ENCODE results near the gene CBX6. TPM values are rescaled to one million over a fixed set of nuclear protein-coding genes. Genes with fewer than 3 reads are reported as not detected.

Gene CBX6
- total and polyA plus RNA-seq, 9 of the 15 experiments (the other 6 are each of a cell fraction or from before 2014, with no cell fraction given): 0.75 to 31.6 (median 8.0) TPM

DNA sequence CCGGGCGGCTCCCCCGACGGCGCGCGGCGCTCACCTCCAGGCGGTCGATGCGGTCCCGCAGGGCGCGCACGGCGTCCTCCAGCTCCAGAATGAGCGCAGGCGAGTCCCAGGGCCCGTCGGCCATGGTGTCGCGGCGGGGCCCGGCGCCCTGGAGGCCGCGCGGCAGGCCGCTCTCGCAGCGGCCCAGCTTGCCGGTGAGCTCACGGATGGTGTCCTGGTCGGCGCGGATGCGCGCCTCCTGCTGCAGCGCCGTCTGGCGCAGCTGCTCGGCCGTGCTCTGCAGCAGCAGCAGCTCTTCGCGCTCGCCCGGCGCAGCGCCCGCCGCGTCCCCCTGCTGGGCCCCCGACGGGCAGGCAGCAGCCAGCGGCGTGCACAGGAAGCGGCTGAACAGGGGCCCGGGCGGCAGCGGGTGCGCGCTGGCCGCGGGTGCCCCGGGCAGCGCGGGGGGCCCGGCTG lies 28.8 kb downstream of the CBX6 start (continued):
- TF ChIP-seq, protein P1, sequence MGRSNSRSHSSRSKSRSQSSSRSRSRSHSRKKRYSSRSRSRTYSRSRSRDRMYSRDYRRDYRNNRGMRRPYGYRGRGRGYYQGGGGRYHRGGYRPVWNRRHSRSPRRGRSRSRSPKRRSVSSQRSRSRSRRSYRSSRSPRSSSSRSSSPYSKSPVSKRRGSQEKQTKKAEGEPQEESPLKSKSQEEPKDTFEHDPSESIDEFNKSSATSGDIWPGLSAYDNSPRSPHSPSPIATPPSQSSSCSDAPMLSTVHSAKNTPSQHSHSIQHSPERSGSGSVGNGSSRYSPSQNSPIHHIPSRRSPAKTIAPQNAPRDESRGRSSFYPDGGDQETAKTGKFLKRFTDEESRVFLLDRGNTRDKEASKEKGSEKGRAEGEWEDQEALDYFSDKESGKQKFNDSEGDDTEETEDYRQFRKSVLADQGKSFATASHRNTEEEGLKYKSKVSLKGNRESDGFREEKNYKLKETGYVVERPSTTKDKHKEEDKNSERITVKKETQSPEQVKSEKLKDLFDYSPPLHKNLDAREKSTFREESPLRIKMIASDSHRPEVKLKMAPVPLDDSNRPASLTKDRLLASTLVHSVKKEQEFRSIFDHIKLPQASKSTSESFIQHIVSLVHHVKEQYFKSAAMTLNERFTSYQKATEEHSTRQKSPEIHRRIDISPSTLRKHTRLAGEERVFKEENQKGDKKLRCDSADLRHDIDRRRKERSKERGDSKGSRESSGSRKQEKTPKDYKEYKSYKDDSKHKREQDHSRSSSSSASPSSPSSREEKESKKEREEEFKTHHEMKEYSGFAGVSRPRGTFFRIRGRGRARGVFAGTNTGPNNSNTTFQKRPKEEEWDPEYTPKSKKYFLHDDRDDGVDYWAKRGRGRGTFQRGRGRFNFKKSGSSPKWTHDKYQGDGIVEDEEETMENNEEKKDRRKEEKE (IDR thresholded peaks at IDR 0.05; ENCODE audit: borderline replicate concordance in 1 of 2, control insufficient read depth in 1 of 2, low read depth in 2 of 2, low read length in 1 of 2): 0 out of 4 replicates have a peak, but pooled peaks of 1 of the 2 experiments have one; percentile 20
- TF ChIP-seq EHMT2 (IDR thresholded peaks at IDR 0.05) (no peak), NR2F6 (CRISPR knock-in tag; IDR thresholded peaks at IDR 0.05) (no peak), MXI1 (IDR thresholded peaks at IDR 0.05; ENCODE audit: low read depth, low read length) (no peak), ZNF316 (IDR thresholded peaks at IDR 0.05) (no peak), ERF (CRISPR knock-in tag; IDR thresholded peaks at IDR 0.05) (no peak), SRSF3 (IDR thresholded peaks at IDR 0.05; ENCODE audit: insufficient read depth, low read length) (no peak), SETDB1 (IDR thresholded peaks at IDR 0.05; ENCODE audit: low read length) (no peak), TOE1 (IDR thresholded peaks at IDR 0.05; ENCODE audit: borderline replicate concordance) (no peak), TOE1 (CRISPR knock-in tag; IDR thresholded peaks at IDR 0.05; ENCODE audit: borderline replicate concordance, low read depth) (no peak), ZFP1 (CRISPR knock-in tag; IDR thresholded peaks at IDR 0.05) (no peak), NR1H2 (CRISPR knock-in tag; IDR thresholded peaks at IDR 0.05) (no peak), BDP1 (IDR thresholded peaks at IDR 0.05; ENCODE audit: insufficient read depth, insufficient read length) (no peak)
- TF ChIP-seq, protein P2, sequence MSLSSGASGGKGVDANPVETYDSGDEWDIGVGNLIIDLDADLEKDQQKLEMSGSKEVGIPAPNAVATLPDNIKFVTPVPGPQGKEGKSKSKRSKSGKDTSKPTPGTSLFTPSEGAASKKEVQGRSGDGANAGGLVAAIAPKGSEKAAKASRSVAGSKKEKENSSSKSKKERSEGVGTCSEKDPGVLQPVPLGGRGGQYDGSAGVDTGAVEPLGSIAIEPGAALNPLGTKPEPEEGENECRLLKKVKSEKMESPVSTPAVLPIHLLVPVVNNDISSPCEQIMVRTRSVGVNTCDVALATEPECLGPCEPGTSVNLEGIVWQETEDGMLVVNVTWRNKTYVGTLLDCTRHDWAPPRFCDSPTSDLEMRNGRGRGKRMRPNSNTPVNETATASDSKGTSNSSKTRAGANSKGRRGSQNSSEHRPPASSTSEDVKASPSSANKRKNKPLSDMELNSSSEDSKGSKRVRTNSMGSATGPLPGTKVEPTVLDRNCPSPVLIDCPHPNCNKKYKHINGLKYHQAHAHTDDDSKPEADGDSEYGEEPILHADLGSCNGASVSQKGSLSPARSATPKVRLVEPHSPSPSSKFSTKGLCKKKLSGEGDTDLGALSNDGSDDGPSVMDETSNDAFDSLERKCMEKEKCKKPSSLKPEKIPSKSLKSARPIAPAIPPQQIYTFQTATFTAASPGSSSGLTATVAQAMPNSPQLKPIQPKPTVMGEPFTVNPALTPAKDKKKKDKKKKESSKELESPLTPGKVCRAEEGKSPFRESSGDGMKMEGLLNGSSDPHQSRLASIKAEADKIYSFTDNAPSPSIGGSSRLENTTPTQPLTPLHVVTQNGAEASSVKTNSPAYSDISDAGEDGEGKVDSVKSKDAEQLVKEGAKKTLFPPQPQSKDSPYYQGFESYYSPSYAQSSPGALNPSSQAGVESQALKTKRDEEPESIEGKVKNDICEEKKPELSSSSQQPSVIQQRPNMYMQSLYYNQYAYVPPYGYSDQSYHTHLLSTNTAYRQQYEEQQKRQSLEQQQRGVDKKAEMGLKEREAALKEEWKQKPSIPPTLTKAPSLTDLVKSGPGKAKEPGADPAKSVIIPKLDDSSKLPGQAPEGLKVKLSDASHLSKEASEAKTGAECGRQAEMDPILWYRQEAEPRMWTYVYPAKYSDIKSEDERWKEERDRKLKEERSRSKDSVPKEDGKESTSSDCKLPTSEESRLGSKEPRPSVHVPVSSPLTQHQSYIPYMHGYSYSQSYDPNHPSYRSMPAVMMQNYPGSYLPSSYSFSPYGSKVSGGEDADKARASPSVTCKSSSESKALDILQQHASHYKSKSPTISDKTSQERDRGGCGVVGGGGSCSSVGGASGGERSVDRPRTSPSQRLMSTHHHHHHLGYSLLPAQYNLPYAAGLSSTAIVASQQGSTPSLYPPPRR (CRISPR knock-in tag; IDR thresholded peaks at IDR 0.05; ENCODE audit: borderline replicate concordance): no peak
- TF ChIP-seq, protein P3, sequence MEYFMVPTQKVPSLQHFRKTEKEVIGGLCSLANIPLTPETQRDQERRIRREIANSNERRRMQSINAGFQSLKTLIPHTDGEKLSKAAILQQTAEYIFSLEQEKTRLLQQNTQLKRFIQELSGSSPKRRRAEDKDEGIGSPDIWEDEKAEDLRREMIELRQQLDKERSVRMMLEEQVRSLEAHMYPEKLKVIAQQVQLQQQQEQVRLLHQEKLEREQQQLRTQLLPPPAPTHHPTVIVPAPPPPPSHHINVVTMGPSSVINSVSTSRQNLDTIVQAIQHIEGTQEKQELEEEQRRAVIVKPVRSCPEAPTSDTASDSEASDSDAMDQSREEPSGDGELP (CRISPR knock-in tag; IDR thresholded peaks at IDR 0.05; ENCODE audit: borderline replicate concordance): no peak
- TF ChIP-seq, protein P4, sequence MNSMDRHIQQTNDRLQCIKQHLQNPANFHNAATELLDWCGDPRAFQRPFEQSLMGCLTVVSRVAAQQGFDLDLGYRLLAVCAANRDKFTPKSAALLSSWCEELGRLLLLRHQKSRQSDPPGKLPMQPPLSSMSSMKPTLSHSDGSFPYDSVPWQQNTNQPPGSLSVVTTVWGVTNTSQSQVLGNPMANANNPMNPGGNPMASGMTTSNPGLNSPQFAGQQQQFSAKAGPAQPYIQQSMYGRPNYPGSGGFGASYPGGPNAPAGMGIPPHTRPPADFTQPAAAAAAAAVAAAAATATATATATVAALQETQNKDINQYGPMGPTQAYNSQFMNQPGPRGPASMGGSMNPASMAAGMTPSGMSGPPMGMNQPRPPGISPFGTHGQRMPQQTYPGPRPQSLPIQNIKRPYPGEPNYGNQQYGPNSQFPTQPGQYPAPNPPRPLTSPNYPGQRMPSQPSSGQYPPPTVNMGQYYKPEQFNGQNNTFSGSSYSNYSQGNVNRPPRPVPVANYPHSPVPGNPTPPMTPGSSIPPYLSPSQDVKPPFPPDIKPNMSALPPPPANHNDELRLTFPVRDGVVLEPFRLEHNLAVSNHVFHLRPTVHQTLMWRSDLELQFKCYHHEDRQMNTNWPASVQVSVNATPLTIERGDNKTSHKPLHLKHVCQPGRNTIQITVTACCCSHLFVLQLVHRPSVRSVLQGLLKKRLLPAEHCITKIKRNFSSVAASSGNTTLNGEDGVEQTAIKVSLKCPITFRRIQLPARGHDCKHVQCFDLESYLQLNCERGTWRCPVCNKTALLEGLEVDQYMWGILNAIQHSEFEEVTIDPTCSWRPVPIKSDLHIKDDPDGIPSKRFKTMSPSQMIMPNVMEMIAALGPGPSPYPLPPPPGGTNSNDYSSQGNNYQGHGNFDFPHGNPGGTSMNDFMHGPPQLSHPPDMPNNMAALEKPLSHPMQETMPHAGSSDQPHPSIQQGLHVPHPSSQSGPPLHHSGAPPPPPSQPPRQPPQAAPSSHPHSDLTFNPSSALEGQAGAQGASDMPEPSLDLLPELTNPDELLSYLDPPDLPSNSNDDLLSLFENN (IDR thresholded peaks at IDR 0.05; ENCODE audit: low read depth in 2 of 2, low read length in 2 of 2): no peak

Measured in K562 (cell line).